Inflammatory macrophage (primary cell): ENCODE data around the gene MRPL53.
"Not testable (repeated sequence)": the region's sequence is repeated elsewhere in the genome, so short reads cannot be mapped to it uniquely, and the experiment has no call there.

Experiments used
- DNase-seq, 2 donors: peaks; one replicate each; pipeline ENCODE4 v3.0.0-alpha.2; 2020 to 2022

The MRPL53 gene

GRCh38 chr2:74481431-74481830 is 9.0 kb upstream of the MRPL53 start:
- peak; percentile 64 to 84 for DNase-seq

- no peak for DNase-seq
These were observed 2.4 kb upstream of the MRPL53 start for GRCh38 chr2:74474899-74475298.

GRCh38 chr2:74474481-74474880 is 2.0 kb upstream of the MRPL53 start:
- no peak for DNase-seq

GRCh38 chr2:74472945-74473258 is 422 bp upstream of the MRPL53 start:
- no peak for DNase-seq

GRCh38 chr2:74471332-74472065 is 981 bp downstream of the MRPL53 start:
- DNase-seq, result no peak

GRCh38 chr2:74470742-74471141 is 1.7 kb downstream of the MRPL53 start:
- DNase-seq, result not testable (repeated sequence)

- DNase-seq, result no peak
These were observed 8.1 kb downstream of the MRPL53 start for GRCh38 chr2:74464406-74464805.

- no peak for DNase-seq
These were observed 9.7 kb downstream of the MRPL53 start for GRCh38 chr2:74462786-74463105.

- DNase-seq, result no peak
These were observed 10.3 kb downstream of the MRPL53 start for GRCh38 chr2:74462054-74462785.

DNA sequence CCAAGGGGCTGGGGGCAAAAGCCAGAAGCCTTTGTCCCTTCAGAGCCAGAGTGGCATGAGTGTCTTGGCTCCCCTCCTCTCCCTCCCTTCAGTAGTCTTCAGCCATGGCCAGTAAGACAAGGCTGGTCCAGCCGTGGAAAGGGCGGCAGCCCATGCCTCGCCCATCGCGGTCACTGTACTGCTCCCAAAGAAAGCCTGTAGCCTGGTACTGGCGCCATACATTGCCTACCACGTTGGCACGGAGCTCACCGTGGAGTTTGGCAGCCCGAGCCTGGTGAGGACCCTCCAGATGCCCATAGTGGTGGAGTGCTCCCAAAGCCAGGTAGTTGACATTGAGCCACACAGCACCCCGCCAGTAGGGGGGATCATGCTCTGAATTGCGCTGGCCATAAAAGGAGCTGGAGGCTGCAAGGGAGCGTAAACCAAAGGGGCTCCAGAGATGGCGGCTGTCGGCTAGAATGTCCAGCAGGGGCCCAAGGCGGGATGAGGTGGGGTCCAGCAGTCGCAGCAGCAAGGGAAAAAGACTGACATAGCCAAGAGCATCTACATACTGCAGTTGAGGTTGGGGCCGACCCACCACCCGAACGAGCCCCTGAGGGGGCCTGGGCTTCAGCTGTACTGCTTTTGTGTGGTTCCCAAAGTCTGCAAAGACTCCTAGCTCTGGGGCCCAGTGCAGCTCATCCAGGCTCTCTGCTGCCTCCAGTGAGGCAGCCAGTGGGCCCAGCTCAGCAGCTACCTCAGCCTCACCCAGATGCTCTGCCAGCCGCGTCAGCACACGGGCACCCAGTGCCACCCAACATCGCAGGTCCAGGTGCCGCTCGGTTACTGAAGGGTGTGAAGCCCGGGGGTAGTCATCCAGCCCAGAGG is 11.1 kb downstream of the MRPL53 start:
- DNase-seq, result no peak

DNA sequence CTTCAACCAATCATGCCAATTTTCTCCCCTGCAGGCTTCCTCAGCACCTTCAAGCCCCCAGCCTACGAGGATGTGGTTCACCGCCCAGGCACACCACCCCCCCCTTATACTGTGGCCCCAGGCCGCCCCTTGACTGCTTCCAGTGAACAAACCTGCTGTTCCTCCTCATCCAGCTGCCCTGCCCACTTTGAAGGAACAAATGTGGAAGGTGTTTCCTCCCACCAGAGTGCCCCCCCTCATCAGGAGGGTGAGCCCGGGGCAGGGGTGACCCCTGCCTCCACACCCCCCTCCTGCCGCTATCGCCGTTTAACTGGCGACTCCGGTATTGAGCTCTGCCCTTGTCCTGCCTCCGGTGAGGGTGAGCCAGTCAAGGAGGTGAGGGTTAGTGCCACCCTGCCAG is 12.3 kb downstream of the MRPL53 start:
- not testable (repeated sequence) for DNase-seq

DNA sequence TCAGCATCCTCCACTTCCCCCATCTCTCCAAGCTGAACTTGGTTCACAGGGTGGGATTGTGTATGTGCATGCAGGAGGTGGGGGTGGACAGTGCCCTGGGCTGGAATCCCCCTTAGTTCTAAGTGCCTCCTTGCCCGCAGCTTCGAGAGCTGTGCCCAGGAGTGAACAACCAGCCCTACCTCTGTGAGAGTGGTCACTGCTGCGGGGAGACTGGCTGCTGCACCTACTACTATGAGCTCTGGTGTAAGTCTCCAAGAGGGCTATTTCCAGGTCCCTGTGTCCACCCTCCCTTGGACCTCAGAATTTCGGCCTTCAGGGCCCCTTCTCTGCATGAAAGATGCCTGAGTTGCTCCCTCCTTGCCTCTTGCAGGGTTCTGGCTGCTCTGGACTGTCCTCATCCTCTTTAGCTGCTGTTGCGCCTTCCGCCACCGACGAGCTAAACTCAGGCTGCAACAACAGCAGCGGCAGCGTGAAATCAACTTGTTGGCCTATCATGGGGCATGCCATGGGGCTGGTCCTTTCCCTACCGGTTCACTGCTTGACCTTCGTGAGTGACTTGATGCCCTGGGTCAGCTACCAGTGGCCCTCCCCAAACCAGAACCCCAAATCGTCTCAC is 12.9 kb downstream of the MRPL53 start:
- not testable (repeated sequence) for DNase-seq

GRCh38 chr2:74458938-74459363 is 13.5 kb downstream of the MRPL53 start:
- no peak for DNase-seq

GRCh38 chr2:74458132-74458937 is 14.1 kb downstream of the MRPL53 start, which contains the start of gene WBP1:
Gene WBP1 (plus strand): TSS chr2:74458438. CDS start chr2:74458603, 165 bp downstream.
- peak; percentile 100 for DNase-seq

DNA sequence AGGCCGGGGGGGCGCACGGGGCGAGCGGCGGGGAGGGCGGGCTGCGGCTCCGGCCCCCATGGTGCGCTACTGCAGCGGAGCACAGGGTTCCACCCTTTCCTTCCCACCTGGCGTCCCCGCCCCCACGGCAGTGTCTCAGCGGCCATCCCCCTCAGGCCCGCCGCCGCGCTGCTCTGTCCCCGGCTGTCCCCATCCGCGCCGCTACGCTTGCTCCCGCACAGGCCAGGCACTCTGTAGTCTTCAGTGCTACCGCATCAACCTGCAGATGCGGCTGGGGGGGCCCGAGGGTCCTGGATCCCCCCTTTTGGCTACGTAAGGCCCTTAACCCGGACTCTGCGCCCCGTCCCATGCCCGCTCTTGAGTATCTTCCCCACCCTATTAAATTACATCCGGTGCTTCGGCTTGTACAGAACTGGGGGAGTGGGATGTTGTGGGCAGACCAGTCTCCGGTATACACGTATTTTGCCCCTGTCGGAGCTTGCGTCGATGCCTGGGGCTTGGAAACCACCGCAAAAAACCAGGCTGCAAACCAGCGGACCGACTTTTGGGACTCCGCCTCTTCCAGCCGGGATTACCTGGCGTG is 14.8 kb downstream of the MRPL53 start:
- peak in 1 of 2 donors; percentile 28 for DNase-seq

DNA sequence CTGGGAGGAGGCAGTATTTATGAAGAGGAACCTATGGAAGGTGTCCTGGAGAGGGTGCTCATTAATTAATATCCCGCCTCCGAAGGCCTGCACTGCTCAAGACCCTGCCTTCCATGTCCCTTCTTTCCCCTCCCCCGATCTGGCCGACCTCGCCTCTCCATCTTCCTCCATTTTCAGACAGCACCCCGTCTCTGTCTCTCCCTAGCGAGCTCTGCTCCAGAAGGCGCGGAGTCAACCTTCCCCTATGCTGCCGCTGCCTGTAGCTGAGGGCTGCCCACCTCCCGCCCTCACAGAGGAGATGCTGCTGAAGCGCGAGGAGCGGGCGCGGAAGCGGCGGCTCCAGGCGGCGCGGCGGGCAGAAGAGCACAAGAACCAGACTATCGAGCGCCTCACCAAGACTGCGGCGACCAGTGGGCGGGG is 15.3 kb downstream of the MRPL53 start:
- no peak for DNase-seq

- peak; percentile 99 for DNase-seq
These were observed 17.6 kb downstream of the MRPL53 start, which contains the start of gene INO80B for GRCh38 chr2:74454654-74455511. Gene INO80B (plus strand): TSS chr2:74455087. CDS start chr2:74455117, 30 bp downstream.

DNA sequence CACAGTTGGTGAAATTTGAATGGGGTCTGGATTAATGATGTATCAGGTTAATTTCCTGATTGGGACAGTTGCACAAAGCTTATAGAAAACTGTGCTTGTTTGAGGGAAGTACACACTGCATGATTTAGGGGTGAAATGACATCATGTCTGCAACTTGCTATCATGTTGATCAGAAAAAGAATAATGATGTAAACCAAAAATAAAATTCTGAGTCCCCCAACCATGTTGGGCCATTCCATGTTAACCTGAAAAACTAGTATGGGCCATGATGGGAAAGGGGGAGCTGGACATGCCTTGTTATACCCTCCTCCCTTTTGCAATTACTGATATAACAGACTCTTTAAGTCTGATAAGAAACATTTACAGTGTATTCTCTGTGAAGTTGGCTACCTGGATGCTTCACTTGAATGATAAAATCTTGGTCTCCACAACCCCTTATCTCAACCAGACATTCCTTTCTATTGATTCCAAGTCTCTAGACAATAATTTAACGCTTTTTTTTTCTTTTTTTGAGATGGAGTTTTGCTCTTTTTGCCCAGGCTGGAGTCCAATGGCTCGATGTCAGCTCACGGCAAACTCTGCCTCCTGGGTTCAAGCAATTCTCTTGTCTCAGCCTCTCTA is 21.8 kb downstream of the MRPL53 start:
- no peak for DNase-seq

- no peak for DNase-seq
These were observed 23.7 kb downstream of the MRPL53 start for GRCh38 chr2:74448771-74449170.
